IMR-90 (cell line): Measurements from ENCODE around the gene GPR176. TPM values are rescaled to one million over a fixed set of nuclear protein-coding genes. Genes with fewer than 3 reads are reported as not detected.

ENCODE experiments used
- ATAC-seq: fragments of 200-7000 bp; cut with Tn5 transposase; 2 replicates; pipeline ENCODE4 v1.9.1; 2020; ENCODE audit warnings: low read depth, mild to moderate bottlenecking, moderate library complexity
- BruUV-seq: library from RNA; stranded (reverse); fragments of 400-500 nt; replicated peaks from 2 replicates; lab custom pipeline; 2021; lab: Mats Ljungman, UMichigan
- CTCF ChIA-PET: fragments of 300-600 bp; formaldehyde crosslinking; extraction: SDS; loops from one replicate; lab custom pipeline; 2021; ENCODE audit warnings: antibody characterized with exemption; lab: Yijun Ruan, JAX
- POLR2A ChIA-PET: fragments of 300-600 bp; sonication (Branson Sonifier 250); formaldehyde crosslinking; loops from one replicate; lab custom pipeline; 2022; ENCODE audit warnings: antibody characterized with exemption; ENCODE audit not compliant: unreplicated experiment; lab: Charles Lee
- DNase-seq: peaks from one replicate; pipeline ENCODE4 v3.0.0; 2013
- H2AFZ ChIP-seq: replicated peaks from 2 replicates; pipeline ENCODE3; 2013; ENCODE audit warnings: low read length, mild to moderate bottlenecking; ENCODE audit not compliant: poor library complexity
- H2AK5ac ChIP-seq: 2 replicates; pipeline ENCODE4 v1.6.1; 2013; ENCODE audit warnings: low read depth, low read length, inconsistent platforms
- H2AK9ac ChIP-seq: replicated peaks from 2 replicates; pipeline ENCODE3; 2013; ENCODE audit warnings: mild to moderate bottlenecking, low read depth, low read length, moderate library complexity; ENCODE audit not compliant: poor library complexity
- H2BK120ac ChIP-seq: 2 replicates; pipeline ENCODE4 v1.6.1; 2013; ENCODE audit warnings: low read depth, low read length, inconsistent platforms
- H2BK15ac ChIP-seq: 3 replicates; pipeline ENCODE4 v1.6.1; 2013; ENCODE audit warnings: low read depth, low read length, inconsistent platforms
- H2BK20ac ChIP-seq: 2 replicates; pipeline ENCODE4 v1.6.1; 2013; ENCODE audit warnings: low read depth, mild to moderate bottlenecking, inconsistent platforms, low read length, moderate library complexity
- H2BK5ac ChIP-seq: 2 replicates; pipeline ENCODE4 v1.6.1; 2013; ENCODE audit warnings: mild to moderate bottlenecking, low read depth, low read length, inconsistent platforms; ENCODE audit not compliant: poor library complexity, severe bottlenecking
- H3K14ac ChIP-seq: replicated peaks from 2 replicates; pipeline ENCODE4 v1.6.1; 2013; ENCODE audit warnings: low read depth, low read length, inconsistent platforms
- H3K18ac ChIP-seq: 2 replicates; pipeline ENCODE4 v1.6.1; 2013; ENCODE audit warnings: low read depth, low read length, control low read depth
- H3K23ac ChIP-seq: 2 replicates; pipeline ENCODE4 v1.6.1; 2013; ENCODE audit warnings: low read depth, low read length, inconsistent platforms
- H3K27ac ChIP-seq: 2 replicates; pipeline ENCODE4 v1.5.1; 2013; ENCODE audit warnings: mild to moderate bottlenecking, control low read depth, low read length; ENCODE audit not compliant: insufficient read depth
- H3K27me3 ChIP-seq: 2 replicates; pipeline ENCODE4 v1.6.1; 2013; ENCODE audit warnings: low read length; ENCODE audit not compliant: control insufficient read depth, insufficient read depth
- H3K36me3 ChIP-seq: 2 replicates; pipeline ENCODE4 v1.6.1; 2013; ENCODE audit warnings: low read length, mixed read lengths; ENCODE audit not compliant: control insufficient read depth, insufficient read depth
- H3K4ac ChIP-seq: 2 replicates; pipeline ENCODE4 v1.6.1; 2013; ENCODE audit warnings: low read depth, low read length, inconsistent platforms
- H3K4me1 ChIP-seq: 2 replicates; pipeline ENCODE4 v1.6.1; 2013; ENCODE audit warnings: low read length, mixed read lengths; ENCODE audit not compliant: control insufficient read depth, insufficient read depth
- H3K4me2 ChIP-seq: 2 replicates; pipeline ENCODE4 v1.6.1; 2013; ENCODE audit warnings: low read depth, mild to moderate bottlenecking, control low read depth, low read length, moderate library complexity
- H3K4me3 ChIP-seq: 2 replicates; pipeline ENCODE4 v1.5.1; 2013; ENCODE audit warnings: low read depth, mild to moderate bottlenecking, control low read depth, low read length, moderate library complexity; ENCODE audit not compliant: insufficient read depth
- H3K56ac ChIP-seq: 2 replicates; pipeline ENCODE4 v1.6.1; 2013; ENCODE audit warnings: low read length, inconsistent platforms; ENCODE audit not compliant: insufficient read depth; ENCODE audit errors: extremely low read depth
- H3K79me1 ChIP-seq, 2 experiments: 2 replicates each; pipeline ENCODE4 v1.6.1; 2013; ENCODE audit warnings: low read length in 2 of 2, inconsistent platforms in 1 of 2, low read depth in 1 of 2
- H3K9ac ChIP-seq: 2 replicates; pipeline ENCODE4 v1.6.1; 2013; ENCODE audit warnings: low read depth, low read length, control low read depth
- H3K9me1 ChIP-seq: 2 replicates; pipeline ENCODE4 v1.6.1; 2013; ENCODE audit warnings: low read length, inconsistent platforms; ENCODE audit not compliant: insufficient read depth
- H3K9me3 ChIP-seq: 2 replicates; pipeline ENCODE4 v1.6.1; 2013; ENCODE audit warnings: low read length; ENCODE audit not compliant: control insufficient read depth, insufficient read depth
- H4K20me1 ChIP-seq: 2 replicates; pipeline ENCODE4 v1.6.1; 2013; ENCODE audit warnings: low read length, inconsistent platforms; ENCODE audit not compliant: insufficient read depth
- H4K5ac ChIP-seq: 2 replicates; pipeline ENCODE4 v1.6.1; 2013; ENCODE audit warnings: mild to moderate bottlenecking, low read depth, low read length, control low read depth
- H4K8ac ChIP-seq, 2 experiments: 2 replicates each; pipeline ENCODE4 v1.6.1; 2013; ENCODE audit warnings: low read depth in 2 of 2, low read length in 2 of 2, control low read depth in 1 of 2, inconsistent platforms in 1 of 2
- H4K91ac ChIP-seq: 2 replicates; pipeline ENCODE4 v1.6.1; 2013; ENCODE audit warnings: low read depth, low read length, inconsistent platforms; ENCODE audit not compliant: insufficient read depth
- BHLHE40 ChIP-seq: fragments of 150-350 bp; IDR thresholded peaks from 2 replicates; pipeline ENCODE4 v1.6.1; 2016; ENCODE audit warnings: mild to moderate bottlenecking, low read depth, low read length
- CEBPB ChIP-seq: IDR thresholded peaks from 2 replicates; pipeline ENCODE4 v1.6.1; 2012; ENCODE audit warnings: low read depth, low read length, improper control_type of control experiment
- CTCF ChIP-seq: conservative IDR thresholded peaks from 2 replicates; pipeline ENCODE4 v1.5.1; 2012; ENCODE audit warnings: mild to moderate bottlenecking, low read depth, low read length, improper control_type of control experiment
- ELK1 ChIP-seq: fragments of 150-350 bp; IDR thresholded peaks from 2 replicates; pipeline ENCODE4 v1.6.1; 2016; ENCODE audit warnings: low read depth, mild to moderate bottlenecking, low read length, moderate library complexity, borderline replicate concordance
- MXI1 ChIP-seq: IDR thresholded peaks from 2 replicates; pipeline ENCODE4 v1.6.1; 2012; ENCODE audit warnings: low read depth, mild to moderate bottlenecking, low read length, moderate library complexity, borderline replicate concordance
- POLR2A ChIP-seq: IDR thresholded peaks from 2 replicates; pipeline ENCODE4 v1.6.1; 2012; ENCODE audit warnings: mild to moderate bottlenecking, low read depth, low read length
- RAD21 ChIP-seq: IDR thresholded peaks from 2 replicates; pipeline ENCODE4 v1.6.1; 2012; ENCODE audit warnings: low read length, improper control_type of control experiment
- RCOR1 ChIP-seq: IDR thresholded peaks from 2 replicates; pipeline ENCODE4 v1.6.1; 2012; ENCODE audit warnings: mild to moderate bottlenecking, low read length, improper control_type of control experiment; ENCODE audit not compliant: insufficient replicate concordance
- RFX5 ChIP-seq: IDR thresholded peaks from 2 replicates; pipeline ENCODE4 v1.8.0; 2012; ENCODE audit warnings: low read depth, mild to moderate bottlenecking, low read length, moderate library complexity
- SMC3 ChIP-seq: fragments of 150-350 bp; IDR thresholded peaks from 2 replicates; pipeline ENCODE4 v1.6.1; 2016; ENCODE audit warnings: low read depth, mild to moderate bottlenecking, antibody characterized with exemption, low read length, moderate library complexity
- USF2 ChIP-seq: fragments of 150-350 bp; IDR thresholded peaks from 2 replicates; pipeline ENCODE4 v1.6.1; 2017; ENCODE audit warnings: mild to moderate bottlenecking, antibody characterized with exemption, low read length, low read depth
- WGBS, 2 experiments: methylation state at CpG; one replicate each; pipeline versions ENCODE4 v1.1.5 to v1.1.7; 2013; ENCODE audit warnings: missing lambda C conversion rate in 2 of 2; ENCODE audit not compliant: insufficient read length in 1 of 2; ENCODE audit errors: extremely low coverage in 2 of 2; 5-methylcytosine and 5-hydroxymethylcytosine counted together
- dilution Hi-C: fragments of 300-500 bp; cut with HindIII; formaldehyde crosslinking; loops from one replicate; pipeline ENCODE4 v1.14.3; 2018; ENCODE audit warnings: low sequenced_read_pairs; ENCODE audit not compliant: unreplicated experiment
- in situ Hi-C: fragments of 300-500 bp; cut with MboI; formaldehyde crosslinking; loops from 3 replicates; pipeline ENCODE4 v1.14.3; 2019; ENCODE audit warnings: low sequenced_read_pairs, inconsistent platforms, mixed read lengths
- intact Hi-C: fragments of 100-400 bp; cut with micrococcal nuclease; formaldehyde crosslinking; loops from 2 replicates; pipeline ENCODE4 v1.10.0; 2022
- polyA plus RNA-seq, 3 experiments: library from polyadenylated mRNA; depleted of rRNA; stranded (reverse); fragments of >200 nt; gene quantifications; 2 replicates each; pipeline ENCODE4 v1.2.3, GENCODE V29; 2012; ENCODE audit warnings: low replicate concordance in 1 of 3
- total RNA-seq: library from RNA; depleted of rRNA; stranded (reverse); fragments of >200 nt; gene quantifications from 2 replicates; pipeline ENCODE4 v1.2.3, GENCODE V29; 2012

GPR176 gene
- total and polyA plus RNA-seq, 2 of the 4 experiments (the other 2 are of a cell fraction), result 114 to 246 TPM

GRCh38 chr15:39781147-39781966 lies 138.7 kb downstream of the GPR176 start:
- H3K27ac ChIP-seq, result no peak overlapping the region
- POLR2A ChIA-PET, result no interaction called here
- BruUV-seq, result no TSS peak

More at GRCh38 chr15:39781147-39781966, 138.7 kb downstream of the GPR176 start:
- H2AK9ac ChIP-seq, result no peak overlapping the region
- no peak overlapping the region for H3K14ac ChIP-seq
- H2BK20ac ChIP-seq, result no peak overlapping the region
- no peak overlapping the region for H2BK5ac ChIP-seq
- intact Hi-C loops, result loop anchor here (10.0 kb wide), 3 partner anchors 223 to 1077 kb away; partner anchors contain the start of gene BMF
- no peak overlapping the region for H3K23ac ChIP-seq
- no peak overlapping the region for H4K91ac ChIP-seq
- no peak for ATAC-seq
- peaks cover 11% of the 10 kb centered on the region for H3K4me1 ChIP-seq
- H4K20me1 ChIP-seq, result no peaks in the 10 kb centered on the region
- no peak overlapping the region for H3K9ac ChIP-seq
- H3K4me3 ChIP-seq, result no peak overlapping the region
- H3K9me1 ChIP-seq, result no peaks in the 10 kb centered on the region
- H2AFZ ChIP-seq, result no peak overlapping the region
- CTCF ChIA-PET, result no interaction called here
- H3K56ac ChIP-seq, result no peak overlapping the region
- no peak for DNase-seq
- H3K9me3 ChIP-seq, result no peaks in the 10 kb centered on the region
- no peak overlapping the region for H4K8ac ChIP-seq
- H3K27me3 ChIP-seq, result no peaks in the 10 kb centered on the region
- WGBS, 2 experiments, result 100% methylated on average over 1 of the region's 4 CpGs; no CpG with 5 or more reads in 1 of the 2 experiments
- no peak overlapping the region for H4K5ac ChIP-seq
- in situ Hi-C loops, result loop anchor here (10.0 kb wide), 1 partner anchor 173 kb away; no protein-coding TSS in a partner anchor
- no peak for TF ChIP-seq MXI1
- no peak for TF ChIP-seq ELK1
- no peak for TF ChIP-seq CEBPB
- TF ChIP-seq USF2, result no peak
- TF ChIP-seq RCOR1, result no peak
- no peak for TF ChIP-seq RAD21
- no peak for TF ChIP-seq SMC3
- no peak for TF ChIP-seq RFX5
- TF ChIP-seq BHLHE40, result no peak
- TF ChIP-seq POLR2A, result no peak
- no peak for TF ChIP-seq CTCF
- dilution Hi-C loops, result no loop called here
- no peak overlapping the region for H3K4me2 ChIP-seq
- H2BK120ac ChIP-seq, result no peak overlapping the region
- H3K18ac ChIP-seq, result no peak overlapping the region
- no peak overlapping the region for H2BK15ac ChIP-seq
- H3K36me3 ChIP-seq, result no peaks in the 10 kb centered on the region
- no peak overlapping the region for H3K4ac ChIP-seq
- H2AK5ac ChIP-seq, result no peak overlapping the region
- H3K79me1 ChIP-seq, result peaks cover 8 to 32% of the 10 kb centered on the region in 2 experiments
